T follicular helper cell (primary cell): ENCODE results near the gene FGF12.
"Not testable (repeated sequence)": the region's sequence is repeated elsewhere in the genome, so short reads cannot be mapped to it uniquely, and the experiment has no call there.

Source experiments
- DNase-seq: peaks from one replicate; pipeline ENCODE4 v3.0.0-alpha.2; 2020; ENCODE audit warnings: low read depth
- total RNA-seq, 2 experiments: gene quantifications; one replicate each; lab custom pipeline; 2026; lab: John Stamatoyannopoulos, UW

The FGF12 gene
- total RNA-seq: 0 reads per million in 2 experiments

GRCh38 chr3:192727032-192727847 lies at the start of gene FGF12:
Gene FGF12 (minus strand): TSS chr3:192727541.
- no peak for DNase-seq

DNA sequence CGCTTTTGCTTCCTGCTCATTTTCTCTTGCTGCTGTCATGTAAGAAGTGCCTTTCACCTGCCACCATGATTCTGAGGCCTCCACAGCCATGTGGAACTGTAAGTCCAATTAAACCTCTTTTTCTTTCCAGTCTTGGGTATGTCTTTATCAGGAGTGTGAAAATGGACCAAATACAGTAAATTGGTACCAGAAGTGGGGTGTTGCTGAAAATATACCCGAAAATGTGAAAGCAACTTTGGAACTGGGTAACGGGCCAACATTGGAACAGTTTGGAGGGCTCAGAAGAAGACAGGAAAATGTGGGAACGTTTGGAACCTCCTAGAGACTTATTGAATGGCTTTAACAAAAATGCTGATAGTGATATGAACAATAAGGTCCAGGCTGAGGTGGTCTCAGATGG lies 47.0 kb upstream of the FGF12 start:
- not testable (repeated sequence) for DNase-seq

DNA sequence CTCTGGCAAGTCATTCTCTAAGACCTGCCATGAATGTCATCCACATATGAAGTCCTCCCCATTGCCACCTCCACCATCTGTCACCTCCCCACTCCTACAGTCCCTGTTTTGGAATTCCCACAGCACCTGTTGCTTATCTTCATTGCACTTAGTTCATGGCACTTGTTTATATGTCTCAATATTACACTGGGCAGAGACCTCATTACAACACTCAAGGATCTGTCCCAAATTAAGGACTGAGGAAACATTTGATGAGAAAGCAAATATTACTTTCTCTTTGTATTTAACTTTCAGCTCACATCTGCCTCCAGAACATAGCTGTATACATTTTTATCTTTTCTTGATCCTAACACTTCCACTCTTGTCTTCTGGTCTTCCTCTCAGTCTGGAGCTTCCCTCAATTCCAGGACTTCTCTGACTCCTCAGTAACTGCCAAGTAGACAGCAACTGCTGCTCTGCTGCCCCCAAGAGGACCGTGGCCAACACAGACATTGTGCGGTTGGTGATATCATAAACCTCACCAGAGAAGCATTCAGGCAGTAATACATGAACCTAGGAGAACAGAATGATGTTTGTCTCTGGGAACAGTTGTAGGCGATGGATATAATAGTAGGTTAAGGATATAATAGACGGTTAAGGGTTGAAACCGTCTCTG lies 45.0 kb upstream of the FGF12 start:
- DNase-seq: no peak

- DNase-seq: no peak
Observed at GRCh38 chr3:192758654-192759053, 31.3 kb upstream of the FGF12 start.

DNA sequence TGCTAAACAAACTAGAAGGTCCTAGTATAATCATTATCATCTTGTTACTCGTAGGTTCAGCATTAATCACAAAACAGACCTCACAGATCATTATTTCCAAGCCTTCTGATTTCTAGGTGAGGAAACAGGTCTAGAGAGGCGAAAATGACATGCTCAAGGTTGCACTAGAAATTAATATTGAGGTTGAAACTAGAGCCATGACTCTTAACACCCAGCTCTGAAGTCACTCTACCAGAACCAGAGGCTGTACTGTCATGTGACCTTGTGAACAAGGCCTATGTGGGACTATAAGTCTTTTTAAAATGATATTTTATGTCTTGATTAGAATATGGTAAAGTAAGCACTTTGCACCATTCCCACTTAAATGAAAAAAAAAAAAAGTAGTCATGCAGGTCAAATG lies 23.8 kb upstream of the FGF12 start:
- DNase-seq: no peak

DNA sequence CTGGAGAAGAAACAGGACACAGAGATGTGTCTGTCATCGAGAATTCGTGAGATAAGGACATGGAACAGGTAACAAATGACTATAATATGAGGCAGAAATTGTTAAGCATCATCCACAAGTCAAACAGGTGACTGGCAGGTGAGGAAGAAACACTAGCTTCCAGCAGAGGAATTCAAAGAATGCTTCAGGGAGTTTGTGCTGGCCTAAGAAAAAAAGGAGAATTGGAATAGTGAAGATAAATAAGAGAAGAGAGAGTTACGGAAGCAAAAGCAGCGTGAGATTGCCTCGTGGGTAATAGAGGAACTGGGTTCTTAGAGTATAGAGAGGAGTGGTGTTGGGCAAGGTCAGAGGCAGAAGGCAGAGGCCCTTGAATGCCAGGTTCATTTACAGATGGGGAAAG lies 22.9 kb upstream of the FGF12 start:
- DNase-seq: no peak

DNA sequence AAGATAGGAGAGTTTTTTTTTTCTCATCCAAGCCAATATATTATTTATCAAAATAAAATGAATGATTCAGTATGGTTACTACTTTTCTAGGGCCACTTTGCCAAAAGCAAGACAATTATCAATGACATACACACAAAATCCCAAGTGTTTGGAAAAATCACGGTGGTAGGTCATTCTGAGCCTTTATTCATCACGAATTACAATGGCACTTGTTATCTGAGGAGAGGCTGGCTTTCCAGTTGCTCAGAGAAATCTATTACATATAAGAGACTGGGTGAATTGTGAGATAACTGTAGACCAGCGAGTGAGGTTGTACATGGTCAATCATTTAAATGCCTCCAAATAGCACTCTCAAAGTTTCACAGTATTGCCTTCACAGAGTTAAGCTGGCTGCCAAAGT lies 20.4 kb upstream of the FGF12 start:
- DNase-seq: no peak

- no peak for DNase-seq
Observed at GRCh38 chr3:192747145-192747544, 19.8 kb upstream of the FGF12 start.

GRCh38 chr3:192745150-192745549 lies 17.8 kb upstream of the FGF12 start:
- no peak for DNase-seq

- DNase-seq: not testable (repeated sequence)
Observed at GRCh38 chr3:192744604-192745003, 17.3 kb upstream of the FGF12 start.

DNA sequence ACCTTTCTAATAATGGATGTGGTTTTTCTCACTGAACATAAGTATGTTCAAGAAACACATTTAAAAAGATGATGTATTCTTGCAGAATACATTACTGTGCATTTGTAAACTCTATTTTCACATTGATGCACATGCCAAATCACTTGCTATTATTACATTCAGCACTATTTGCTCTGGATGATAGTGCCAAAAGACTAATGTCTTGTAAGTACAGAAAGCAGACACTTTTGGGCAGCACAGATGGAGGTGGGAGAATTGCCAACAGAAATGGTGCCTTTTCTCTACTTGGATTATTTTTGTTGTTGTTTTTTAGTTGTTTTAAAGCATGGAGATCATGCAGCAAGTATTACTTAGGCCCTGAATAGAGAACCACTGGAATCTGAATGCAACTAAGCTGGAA lies 10.2 kb upstream of the FGF12 start:
- no peak for DNase-seq

- no peak for DNase-seq
Observed at GRCh38 chr3:192731233-192731632, 3.9 kb upstream of the FGF12 start.

DNA sequence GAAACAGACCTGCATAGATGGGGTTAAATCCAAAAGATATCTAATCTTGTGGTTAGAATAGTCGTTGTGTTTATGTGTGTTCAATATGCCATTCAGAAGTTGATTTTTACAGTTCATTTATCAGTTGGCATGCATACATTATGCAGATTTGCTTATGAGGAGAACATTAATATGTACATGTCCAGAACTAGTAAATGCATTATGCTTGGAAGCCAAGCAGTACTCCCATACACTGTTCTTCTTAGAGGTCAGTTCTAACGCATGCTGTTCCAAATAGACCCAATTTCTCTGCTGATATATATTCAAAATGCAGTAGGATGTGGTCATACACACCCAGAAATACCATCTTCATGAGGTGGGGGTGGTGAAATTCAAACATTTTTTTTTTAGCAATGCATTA lies 956 bp downstream of the FGF12 start:
- DNase-seq: no peak

GRCh38 chr3:192719964-192720363 lies 7.4 kb downstream of the FGF12 start:
- no peak for DNase-seq

GRCh38 chr3:192718156-192718555 lies 9.2 kb downstream of the FGF12 start:
- no peak for DNase-seq

- no peak for DNase-seq
Observed at GRCh38 chr3:192715126-192715525, 12.2 kb downstream of the FGF12 start.

DNA sequence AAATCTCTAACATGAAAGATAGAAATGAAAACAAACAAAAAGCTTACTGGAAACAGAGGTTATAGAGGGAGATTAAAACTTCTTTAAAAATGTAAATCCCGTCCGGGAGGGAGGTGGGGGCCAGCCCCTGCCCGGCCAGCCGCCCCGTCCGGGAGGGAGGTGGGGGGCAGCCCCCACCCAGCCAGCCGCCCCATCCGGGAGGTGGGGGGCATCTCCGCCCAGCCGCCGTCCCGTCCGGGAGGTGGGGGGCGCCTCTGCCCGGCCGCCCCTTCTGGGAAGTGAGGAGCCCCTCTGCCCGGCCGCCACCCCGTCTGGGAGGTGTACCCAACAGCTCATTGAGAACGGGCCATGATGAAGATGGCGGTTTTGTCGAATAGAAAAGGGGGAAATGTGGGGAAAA lies 16.2 kb downstream of the FGF12 start:
- DNase-seq: not testable (repeated sequence)

DNA sequence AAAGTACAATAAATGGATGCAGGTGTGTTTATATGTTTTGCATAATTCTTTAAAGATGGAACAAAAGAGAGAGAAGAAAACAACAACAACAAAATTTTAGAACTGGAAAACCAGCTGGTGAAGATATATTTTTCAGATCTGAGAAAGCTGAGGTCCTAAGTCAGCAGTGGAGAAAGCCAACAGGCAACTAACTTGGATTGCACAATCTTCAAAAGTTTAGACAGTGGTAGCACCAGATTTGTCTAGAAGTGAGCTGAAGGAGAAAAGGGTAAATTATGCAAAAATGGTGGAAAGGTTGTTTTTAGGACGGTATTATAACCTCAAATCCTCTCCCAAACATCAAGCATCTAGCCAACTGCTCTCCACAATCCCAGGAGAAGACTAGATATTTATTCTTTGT lies 17.0 kb downstream of the FGF12 start:
- DNase-seq: no peak

GRCh38 chr3:192706272-192706671 lies 21.1 kb downstream of the FGF12 start:
- DNase-seq: no peak

GRCh38 chr3:192700885-192701284 lies 26.5 kb downstream of the FGF12 start:
- DNase-seq: no peak

- no peak for DNase-seq
Observed at GRCh38 chr3:192696943-192697587, 30.3 kb downstream of the FGF12 start.

- no peak for DNase-seq
Observed at GRCh38 chr3:192687488-192688152, 39.7 kb downstream of the FGF12 start.
